ENCODE results near the gene KCNQ2. TPM values are rescaled to one million over a fixed set of nuclear protein-coding genes. Genes with fewer than 3 reads are reported as not detected.

KCNQ2 gene
- total and polyA plus RNA-seq, 4 donors: not detected

DNA sequence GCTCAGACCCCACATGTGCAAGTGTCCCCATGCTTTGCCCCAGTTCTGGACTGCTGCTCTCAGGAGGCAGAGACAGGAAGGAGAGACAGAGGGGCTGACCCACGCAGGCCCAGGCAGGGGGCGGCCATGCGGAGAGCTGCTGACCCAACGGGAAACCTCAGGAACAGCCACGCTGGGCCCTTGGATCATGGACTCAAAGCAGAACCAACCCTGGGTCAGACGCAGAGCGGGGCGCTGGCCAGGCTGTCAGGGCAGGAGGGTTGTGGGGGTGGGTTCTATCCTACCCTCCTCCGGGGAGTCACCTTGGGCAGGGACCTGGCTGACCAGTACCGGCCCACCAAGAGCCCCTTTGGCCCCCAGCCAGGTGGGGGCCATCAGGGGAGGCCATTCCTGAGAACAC, 2.0 kb downstream of the KCNQ2 start:
- TF ChIP-seq, protein P1, sequence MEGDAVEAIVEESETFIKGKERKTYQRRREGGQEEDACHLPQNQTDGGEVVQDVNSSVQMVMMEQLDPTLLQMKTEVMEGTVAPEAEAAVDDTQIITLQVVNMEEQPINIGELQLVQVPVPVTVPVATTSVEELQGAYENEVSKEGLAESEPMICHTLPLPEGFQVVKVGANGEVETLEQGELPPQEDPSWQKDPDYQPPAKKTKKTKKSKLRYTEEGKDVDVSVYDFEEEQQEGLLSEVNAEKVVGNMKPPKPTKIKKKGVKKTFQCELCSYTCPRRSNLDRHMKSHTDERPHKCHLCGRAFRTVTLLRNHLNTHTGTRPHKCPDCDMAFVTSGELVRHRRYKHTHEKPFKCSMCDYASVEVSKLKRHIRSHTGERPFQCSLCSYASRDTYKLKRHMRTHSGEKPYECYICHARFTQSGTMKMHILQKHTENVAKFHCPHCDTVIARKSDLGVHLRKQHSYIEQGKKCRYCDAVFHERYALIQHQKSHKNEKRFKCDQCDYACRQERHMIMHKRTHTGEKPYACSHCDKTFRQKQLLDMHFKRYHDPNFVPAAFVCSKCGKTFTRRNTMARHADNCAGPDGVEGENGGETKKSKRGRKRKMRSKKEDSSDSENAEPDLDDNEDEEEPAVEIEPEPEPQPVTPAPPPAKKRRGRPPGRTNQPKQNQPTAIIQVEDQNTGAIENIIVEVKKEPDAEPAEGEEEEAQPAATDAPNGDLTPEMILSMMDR (IDR thresholded peaks at IDR 0.05; ENCODE audit: low read depth, low read length, missing input control): no peak
- TF ChIP-seq YY1 (IDR thresholded peaks at IDR 0.05): no peak
- TF ChIP-seq SP1 (IDR thresholded peaks at IDR 0.05): no peak
- no peak for TF ChIP-seq HNF4A (conservative IDR thresholded peaks at IDR 0.05)
- TF ChIP-seq NR2F2 (IDR thresholded peaks at IDR 0.05): no peak
- TF ChIP-seq EGR1 (IDR thresholded peaks at IDR 0.05; ENCODE audit: low read depth in 2 of 2): no peak
- no peak for TF ChIP-seq TAF1 (conservative IDR thresholded peaks at IDR 0.05)
- TF ChIP-seq, protein P2, sequence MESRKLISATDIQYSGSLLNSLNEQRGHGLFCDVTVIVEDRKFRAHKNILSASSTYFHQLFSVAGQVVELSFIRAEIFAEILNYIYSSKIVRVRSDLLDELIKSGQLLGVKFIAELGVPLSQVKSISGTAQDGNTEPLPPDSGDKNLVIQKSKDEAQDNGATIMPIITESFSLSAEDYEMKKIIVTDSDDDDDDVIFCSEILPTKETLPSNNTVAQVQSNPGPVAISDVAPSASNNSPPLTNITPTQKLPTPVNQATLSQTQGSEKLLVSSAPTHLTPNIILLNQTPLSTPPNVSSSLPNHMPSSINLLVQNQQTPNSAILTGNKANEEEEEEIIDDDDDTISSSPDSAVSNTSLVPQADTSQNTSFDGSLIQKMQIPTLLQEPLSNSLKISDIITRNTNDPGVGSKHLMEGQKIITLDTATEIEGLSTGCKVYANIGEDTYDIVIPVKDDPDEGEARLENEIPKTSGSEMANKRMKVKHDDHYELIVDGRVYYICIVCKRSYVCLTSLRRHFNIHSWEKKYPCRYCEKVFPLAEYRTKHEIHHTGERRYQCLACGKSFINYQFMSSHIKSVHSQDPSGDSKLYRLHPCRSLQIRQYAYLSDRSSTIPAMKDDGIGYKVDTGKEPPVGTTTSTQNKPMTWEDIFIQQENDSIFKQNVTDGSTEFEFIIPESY (IDR thresholded peaks at IDR 0.05): no peak
- TF ChIP-seq RAD21 (IDR thresholded peaks at IDR 0.05): no peak
- TF ChIP-seq FOXA1 (IDR thresholded peaks at IDR 0.05): no peak
- no peak for TF ChIP-seq JUND (IDR thresholded peaks at IDR 0.05)
- TF ChIP-seq RXRA (IDR thresholded peaks at IDR 0.05): no peak
- TF ChIP-seq MAX (IDR thresholded peaks at IDR 0.05): no peak
- TF ChIP-seq FOXA2 (IDR thresholded peaks at IDR 0.05): no peak
- no peak for TF ChIP-seq GABPA (IDR thresholded peaks at IDR 0.05 in 1 of 2, conservative IDR thresholded peaks at IDR 0.05 in 1 of 2)
- TF ChIP-seq HNF4G (IDR thresholded peaks at IDR 0.05): no peak
- TF ChIP-seq ATF3 (IDR thresholded peaks at IDR 0.05): no peak
- WGBS: 63% methylated on average over 10 of the region's 10 CpGs
- Histone ChIP-seq H3K4me1 (ENCODE audit: control insufficient read depth in 4 of 4, insufficient read depth in 4 of 4, low read length in 3 of 4) (peaks cover 0 to 6% (median 2%) of the 10 kb centered on the region in 4 donors), H3K27ac (ENCODE audit: low read depth in 1 of 2, low read length in 2 of 2) (no peak overlapping the region), H3K27me3 (ENCODE audit: control insufficient read depth in 4 of 4, insufficient read depth in 4 of 4, low read length in 3 of 4) (peaks cover 3 to 17% (median 8%) of the 10 kb centered on the region in 4 donors), H3K36me3 (ENCODE audit: control insufficient read depth in 4 of 4, insufficient read depth in 3 of 4, low read depth in 1 of 4, low read length in 3 of 4) (no peaks in the 10 kb centered on the region), H3K4me3 (ENCODE audit: low read depth in 1 of 3, low read length in 3 of 3) (no peak overlapping the region), H3K9me3 (ENCODE audit: control insufficient read depth in 4 of 4, low read length in 3 of 4) (no peaks in the 10 kb centered on the region), H3K9ac (ENCODE audit: low read depth in 1 of 2, low read length in 2 of 2) (no peak overlapping the region)
- DNase-seq (ENCODE audit: low spot score): no peak

DNA sequence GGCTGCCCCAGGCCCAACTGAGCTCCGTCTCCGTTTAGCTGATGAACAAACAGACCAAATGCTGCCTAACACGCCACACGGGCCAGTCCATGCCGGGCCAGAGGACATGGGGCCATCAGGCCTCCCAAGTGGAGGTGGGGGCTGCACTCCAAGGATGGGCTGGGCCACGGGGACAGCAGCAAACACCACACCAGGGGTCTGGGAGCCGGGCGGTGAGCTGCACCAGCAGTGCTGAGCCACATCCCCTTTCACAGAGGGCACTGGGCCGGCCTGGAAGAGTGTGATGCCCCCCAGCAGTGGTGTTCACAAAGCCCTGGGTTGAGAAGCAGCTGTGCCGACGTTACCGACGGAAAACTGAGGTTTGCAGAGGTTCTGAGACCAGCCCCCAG, 2.7 kb downstream of the KCNQ2 start:
- Histone ChIP-seq H3K36me3 (ENCODE audit: control insufficient read depth in 4 of 4, insufficient read depth in 3 of 4, low read depth in 1 of 4, low read length in 3 of 4) (no peaks in the 10 kb centered on the region), H3K4me3 (ENCODE audit: low read depth in 1 of 3, low read length in 3 of 3) (no peak overlapping the region), H3K9ac (ENCODE audit: low read depth in 1 of 2, low read length in 2 of 2) (no peak overlapping the region), H3K27me3 (ENCODE audit: control insufficient read depth in 4 of 4, insufficient read depth in 4 of 4, low read length in 3 of 4) (peaks cover 3 to 15% (median 7%) of the 10 kb centered on the region in 4 donors), H3K4me1 (ENCODE audit: control insufficient read depth in 4 of 4, insufficient read depth in 4 of 4, low read length in 3 of 4) (peaks cover 0 to 6% (median 2%) of the 10 kb centered on the region in 4 donors), H3K27ac (ENCODE audit: low read depth in 1 of 2, low read length in 2 of 2) (no peak overlapping the region), H3K9me3 (ENCODE audit: control insufficient read depth in 4 of 4, low read length in 3 of 4) (no peaks in the 10 kb centered on the region)
- TF ChIP-seq MAX (IDR thresholded peaks at IDR 0.05) (no peak), TAF1 (conservative IDR thresholded peaks at IDR 0.05) (no peak), ATF3 (IDR thresholded peaks at IDR 0.05) (no peak), GABPA (IDR thresholded peaks at IDR 0.05 in 1 of 2, conservative IDR thresholded peaks at IDR 0.05 in 1 of 2) (no peak), EGR1 (IDR thresholded peaks at IDR 0.05; ENCODE audit: low read depth in 2 of 2) (no peak), YY1 (IDR thresholded peaks at IDR 0.05) (no peak), RAD21 (IDR thresholded peaks at IDR 0.05) (no peak), HNF4A (conservative IDR thresholded peaks at IDR 0.05) (no peak)
- TF ChIP-seq, protein P3, sequence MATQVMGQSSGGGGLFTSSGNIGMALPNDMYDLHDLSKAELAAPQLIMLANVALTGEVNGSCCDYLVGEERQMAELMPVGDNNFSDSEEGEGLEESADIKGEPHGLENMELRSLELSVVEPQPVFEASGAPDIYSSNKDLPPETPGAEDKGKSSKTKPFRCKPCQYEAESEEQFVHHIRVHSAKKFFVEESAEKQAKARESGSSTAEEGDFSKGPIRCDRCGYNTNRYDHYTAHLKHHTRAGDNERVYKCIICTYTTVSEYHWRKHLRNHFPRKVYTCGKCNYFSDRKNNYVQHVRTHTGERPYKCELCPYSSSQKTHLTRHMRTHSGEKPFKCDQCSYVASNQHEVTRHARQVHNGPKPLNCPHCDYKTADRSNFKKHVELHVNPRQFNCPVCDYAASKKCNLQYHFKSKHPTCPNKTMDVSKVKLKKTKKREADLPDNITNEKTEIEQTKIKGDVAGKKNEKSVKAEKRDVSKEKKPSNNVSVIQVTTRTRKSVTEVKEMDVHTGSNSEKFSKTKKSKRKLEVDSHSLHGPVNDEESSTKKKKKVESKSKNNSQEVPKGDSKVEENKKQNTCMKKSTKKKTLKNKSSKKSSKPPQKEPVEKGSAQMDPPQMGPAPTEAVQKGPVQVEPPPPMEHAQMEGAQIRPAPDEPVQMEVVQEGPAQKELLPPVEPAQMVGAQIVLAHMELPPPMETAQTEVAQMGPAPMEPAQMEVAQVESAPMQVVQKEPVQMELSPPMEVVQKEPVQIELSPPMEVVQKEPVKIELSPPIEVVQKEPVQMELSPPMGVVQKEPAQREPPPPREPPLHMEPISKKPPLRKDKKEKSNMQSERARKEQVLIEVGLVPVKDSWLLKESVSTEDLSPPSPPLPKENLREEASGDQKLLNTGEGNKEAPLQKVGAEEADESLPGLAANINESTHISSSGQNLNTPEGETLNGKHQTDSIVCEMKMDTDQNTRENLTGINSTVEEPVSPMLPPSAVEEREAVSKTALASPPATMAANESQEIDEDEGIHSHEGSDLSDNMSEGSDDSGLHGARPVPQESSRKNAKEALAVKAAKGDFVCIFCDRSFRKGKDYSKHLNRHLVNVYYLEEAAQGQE (IDR thresholded peaks at IDR 0.05): no peak
- TF ChIP-seq, protein P1 (IDR thresholded peaks at IDR 0.05; ENCODE audit: low read depth, low read length, missing input control): no peak
- TF ChIP-seq, protein P2 (IDR thresholded peaks at IDR 0.05): no peak
- no peak for DNase-seq (ENCODE audit: low spot score)
- 53% methylated on average over 13 of the region's 13 CpGs for WGBS
